Adrenal gland (tissue), 5 donors: ENCODE results near the gene GPR135.

Experiments used
- POLR2A ChIP-seq, 2 donors: fragments of 450-650 bp; IDR thresholded peaks; one replicate each; pipeline ENCODE4 v1.6.1; 2017; ENCODE audit warnings: antibody characterized with exemption in 2 of 2, mild to moderate bottlenecking in 2 of 2, moderate library complexity in 1 of 2
- TF ChIP-seq, protein P1 (sequence below), 6 experiments: fragments of 450-650 bp in 4 of 6; fragments of 200-600 bp in 2 of 6; sonication (generic) in 1 of 6; IDR thresholded peaks; 1 replicate in 5 of 6; 2 replicates in 1 of 6; pipeline versions ENCODE4 v1.5.1 to v1.8.0; 2016 to 2021; ENCODE audit warnings: antibody characterized with exemption in 6 of 6, mild to moderate bottlenecking in 2 of 6, moderate library complexity in 1 of 6
- donor health status: DM: no; HTN: no; CAD: no.

DNA sequence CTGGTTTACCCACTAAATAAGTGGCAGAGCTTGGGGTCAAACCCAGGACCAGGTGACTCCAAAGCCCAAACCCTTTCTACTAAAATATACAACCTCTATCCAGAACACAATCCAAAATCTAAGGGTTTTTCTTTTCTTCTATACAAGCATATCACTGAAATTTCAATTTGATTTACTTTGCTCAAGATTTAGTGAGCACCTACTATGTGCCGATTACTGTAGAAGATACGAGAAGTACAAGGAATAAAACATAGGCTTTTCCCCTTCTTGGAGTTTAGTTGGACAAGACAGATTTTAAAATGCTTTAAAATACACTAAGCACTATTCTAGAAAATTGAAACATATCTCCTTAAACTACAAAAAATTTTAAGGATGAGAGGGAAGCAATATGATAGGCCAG is 16.2 kb upstream of the GPR135 start:
- TF ChIP-seq, protein P1, sequence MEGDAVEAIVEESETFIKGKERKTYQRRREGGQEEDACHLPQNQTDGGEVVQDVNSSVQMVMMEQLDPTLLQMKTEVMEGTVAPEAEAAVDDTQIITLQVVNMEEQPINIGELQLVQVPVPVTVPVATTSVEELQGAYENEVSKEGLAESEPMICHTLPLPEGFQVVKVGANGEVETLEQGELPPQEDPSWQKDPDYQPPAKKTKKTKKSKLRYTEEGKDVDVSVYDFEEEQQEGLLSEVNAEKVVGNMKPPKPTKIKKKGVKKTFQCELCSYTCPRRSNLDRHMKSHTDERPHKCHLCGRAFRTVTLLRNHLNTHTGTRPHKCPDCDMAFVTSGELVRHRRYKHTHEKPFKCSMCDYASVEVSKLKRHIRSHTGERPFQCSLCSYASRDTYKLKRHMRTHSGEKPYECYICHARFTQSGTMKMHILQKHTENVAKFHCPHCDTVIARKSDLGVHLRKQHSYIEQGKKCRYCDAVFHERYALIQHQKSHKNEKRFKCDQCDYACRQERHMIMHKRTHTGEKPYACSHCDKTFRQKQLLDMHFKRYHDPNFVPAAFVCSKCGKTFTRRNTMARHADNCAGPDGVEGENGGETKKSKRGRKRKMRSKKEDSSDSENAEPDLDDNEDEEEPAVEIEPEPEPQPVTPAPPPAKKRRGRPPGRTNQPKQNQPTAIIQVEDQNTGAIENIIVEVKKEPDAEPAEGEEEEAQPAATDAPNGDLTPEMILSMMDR (IDR thresholded peaks at IDR 0.05): no peak
- no peak for TF ChIP-seq POLR2A (IDR thresholded peaks at IDR 0.05)
